ENCODE data around the gene DFFB. TPM values are rescaled to one million over a fixed set of nuclear protein-coding genes. Genes with fewer than 3 reads are reported as not detected.

Gene DFFB
- total RNA-seq, 1 donor from 2014 or later: 4.8 TPM

- Histone ChIP-seq H2AFZ (replicated peaks) (no peak overlapping the region), H3K4me1 (no peaks in the 10 kb centered on the region), H3F3A (ENCODE audit: low read depth) (no peaks in the 10 kb centered on the region), H3K4me3 (no peak overlapping the region), H4K20me1 (ENCODE audit: low read depth) (peaks cover 7% of the 10 kb centered on the region), H3K4me2 (no peak overlapping the region), H3K9me3 (ENCODE audit: low read depth) (no peaks in the 10 kb centered on the region), H3K27me3 (no peaks in the 10 kb centered on the region), H3K36me3 (no peaks in the 10 kb centered on the region), H3K79me2 (ENCODE audit: low read depth) (peaks cover 30% of the 10 kb centered on the region), H3K27ac (no peak overlapping the region), H3K9ac (no peak overlapping the region)
- TF ChIP-seq CTCF (IDR thresholded peaks at IDR 0.05) (no peak), EZH2phosphoT487 (IDR thresholded peaks at IDR 0.05) (no peak), EZH2 (IDR thresholded peaks at IDR 0.05) (no peak)
- Mint-ChIP-seq H3K27me3 (ENCODE audit: insufficient read depth, low read depth) (peaks cover 2% of the 10 kb centered on the region), H3K27ac (no peak overlapping the region), H3K4me3 (no peak overlapping the region), H3K4me1 (no peaks in the 10 kb centered on the region), H3K9me3 (no peaks in the 10 kb centered on the region), H3K36me3 (peaks cover 30% of the 10 kb centered on the region)
- no peak for DNase-seq (ENCODE audit: low spot score)
These were observed 33.4 kb downstream of the DFFB start for GRCh38 chr1:3890389-3891328.

GRCh38 chr1:3891329-3891865 lies 34.1 kb downstream of the DFFB start:
- DNase-seq (ENCODE audit: low spot score): no peak
- peaks cover 30% of the 10 kb centered on the region for H3K36me3 Mint-ChIP-seq

GRCh38 chr1:3892748-3893147 lies 35.5 kb downstream of the DFFB start:
- peaks cover 30% of the 10 kb centered on the region for H3K36me3 Mint-ChIP-seq
- Histone ChIP-seq H3K79me2 (ENCODE audit: low read depth) (peaks cover 51% of the 10 kb centered on the region), H3K9me3 (ENCODE audit: low read depth) (no peaks in the 10 kb centered on the region), H3K36me3 (no peaks in the 10 kb centered on the region), H4K20me1 (ENCODE audit: low read depth) (peaks cover 14% of the 10 kb centered on the region), H3K4me1 (no peaks in the 10 kb centered on the region), H3K9ac (no peak overlapping the region), H3K27me3 (no peaks in the 10 kb centered on the region), H3K27ac (no peak overlapping the region), H3F3A (ENCODE audit: low read depth) (no peaks in the 10 kb centered on the region), H3K4me3 (no peak overlapping the region), H3K4me2 (no peak overlapping the region), H2AFZ (replicated peaks) (no peak overlapping the region)
- H3K4me1 Mint-ChIP-seq: no peaks in the 10 kb centered on the region
- TF ChIP-seq CTCF (IDR thresholded peaks at IDR 0.05): no peak
- no peak for TF ChIP-seq EZH2 (IDR thresholded peaks at IDR 0.05)
- no peak for TF ChIP-seq EZH2phosphoT487 (IDR thresholded peaks at IDR 0.05)
- no peak for DNase-seq (ENCODE audit: low spot score)
- H3K9me3 Mint-ChIP-seq: peaks cover 4% of the 10 kb centered on the region
- peaks cover 2% of the 10 kb centered on the region for H3K27me3 Mint-ChIP-seq (ENCODE audit: insufficient read depth, low read depth)
- H3K4me3 Mint-ChIP-seq: no peak overlapping the region
- H3K27ac Mint-ChIP-seq: no peak overlapping the region

More at GRCh38 chr1:3891329-3891865, 34.1 kb downstream of the DFFB start:
- Histone ChIP-seq H3K4me2 (no peak overlapping the region), H3K9me3 (ENCODE audit: low read depth) (no peaks in the 10 kb centered on the region), H3K9ac (no peak overlapping the region), H3K4me3 (no peak overlapping the region), H3K36me3 (no peaks in the 10 kb centered on the region), H2AFZ (replicated peaks) (no peak overlapping the region), H3K79me2 (ENCODE audit: low read depth) (peaks cover 37% of the 10 kb centered on the region), H3K4me1 (no peaks in the 10 kb centered on the region), H4K20me1 (ENCODE audit: low read depth) (peaks cover 10% of the 10 kb centered on the region), H3K27me3 (no peaks in the 10 kb centered on the region), H3K27ac (no peak overlapping the region), H3F3A (ENCODE audit: low read depth) (no peaks in the 10 kb centered on the region)
- H3K27me3 Mint-ChIP-seq (ENCODE audit: insufficient read depth, low read depth): peaks cover 2% of the 10 kb centered on the region
- no peak overlapping the region for H3K27ac Mint-ChIP-seq
- no peaks in the 10 kb centered on the region for H3K4me1 Mint-ChIP-seq
- TF ChIP-seq CTCF (IDR thresholded peaks at IDR 0.05) (no peak), EZH2 (IDR thresholded peaks at IDR 0.05) (no peak), EZH2phosphoT487 (IDR thresholded peaks at IDR 0.05) (no peak)
- H3K9me3 Mint-ChIP-seq: no peaks in the 10 kb centered on the region
- no peak overlapping the region for H3K4me3 Mint-ChIP-seq

Measured in neural progenitor cell (in vitro differentiated cells).